Nephron (organoid): Measurements from ENCODE around the gene ENTHD1.
"Not testable (repeated sequence)": the region's sequence is repeated elsewhere in the genome, so short reads cannot be mapped to it uniquely, and the experiment has no call there.

ENCODE experiments used
- H3K27ac Mint-ChIP-seq, 3 experiments: 2 replicates each; pipeline ENCODE4 v1.8.0; 2020; ENCODE audit warnings: mixed read lengths in 3 of 3, mild to moderate bottlenecking in 2 of 3, moderate library complexity in 1 of 3
- H3K27me3 Mint-ChIP-seq: 2 replicates; pipeline ENCODE4 v1.8.0; 2021; ENCODE audit warnings: low read depth, mild to moderate bottlenecking, moderate library complexity, mixed read lengths
- H3K36me3 Mint-ChIP-seq: 2 replicates; pipeline ENCODE4 v1.8.0; 2020; ENCODE audit warnings: low read depth, mixed read lengths
- H3K4me1 Mint-ChIP-seq: 2 replicates; pipeline ENCODE4 v1.8.0; 2020; ENCODE audit warnings: mixed read lengths
- H3K4me3 Mint-ChIP-seq, 3 experiments: 2 replicates each; pipeline ENCODE4 v1.8.0; 2020; ENCODE audit warnings: mild to moderate bottlenecking in 3 of 3, mixed read lengths in 3 of 3, moderate library complexity in 2 of 3
- H3K9me3 Mint-ChIP-seq: 2 replicates; pipeline ENCODE4 v1.8.0; 2020; ENCODE audit warnings: mixed read lengths
- TF ChIP-seq, protein P1 (sequence below), 3 experiments: fragments of 200-600 bp; sonication (generic); IDR thresholded peaks; one replicate each; pipeline ENCODE4 v1.5.0; 2021; ENCODE audit warnings: antibody characterized with exemption in 3 of 3; ENCODE audit not compliant: unreplicated experiment in 3 of 3

The ENTHD1 gene

DNA sequence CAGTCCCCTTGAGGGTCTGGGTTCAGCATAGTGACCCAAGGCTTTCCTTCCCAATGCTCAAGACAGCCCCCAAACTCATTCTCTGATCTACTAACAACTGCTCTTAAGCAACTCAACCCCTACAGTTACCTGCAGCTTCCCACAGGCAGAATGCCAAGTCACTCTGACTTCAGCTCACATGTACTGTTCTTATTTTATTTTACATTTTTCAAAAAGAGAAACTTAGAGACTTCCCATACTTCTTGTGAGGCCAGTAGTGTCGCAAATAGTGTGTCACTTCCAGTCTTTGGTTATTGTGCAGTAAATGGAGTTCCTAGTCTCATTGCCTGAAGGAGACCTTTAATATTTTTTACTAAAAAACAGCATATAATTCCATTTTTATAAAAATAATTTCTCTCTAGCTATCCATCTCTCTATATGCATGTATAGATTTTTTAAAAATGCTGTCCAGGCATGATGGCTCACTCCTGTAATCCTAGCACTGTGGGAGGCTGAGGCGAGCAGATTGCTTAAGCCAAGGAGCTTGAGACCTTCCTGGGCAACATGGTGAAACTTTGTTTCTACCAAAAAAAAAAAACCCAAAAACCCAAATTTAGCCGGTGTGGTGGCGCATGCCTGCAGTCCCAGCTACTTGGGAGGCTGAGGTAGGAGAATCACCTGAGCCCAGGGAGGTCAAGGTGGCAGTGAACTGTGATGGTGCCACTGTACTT, 41.8 kb downstream of the ENTHD1 start:
- no peaks in the 10 kb centered on the region for H3K36me3 Mint-ChIP-seq
- no peak overlapping the region for H3K4me3 Mint-ChIP-seq
- no peaks in the 10 kb centered on the region for H3K27me3 Mint-ChIP-seq
- no peak overlapping the region for H3K27ac Mint-ChIP-seq
- H3K9me3 Mint-ChIP-seq, result no peaks in the 10 kb centered on the region
- H3K4me1 Mint-ChIP-seq, result no peaks in the 10 kb centered on the region
- TF ChIP-seq, protein P1, sequence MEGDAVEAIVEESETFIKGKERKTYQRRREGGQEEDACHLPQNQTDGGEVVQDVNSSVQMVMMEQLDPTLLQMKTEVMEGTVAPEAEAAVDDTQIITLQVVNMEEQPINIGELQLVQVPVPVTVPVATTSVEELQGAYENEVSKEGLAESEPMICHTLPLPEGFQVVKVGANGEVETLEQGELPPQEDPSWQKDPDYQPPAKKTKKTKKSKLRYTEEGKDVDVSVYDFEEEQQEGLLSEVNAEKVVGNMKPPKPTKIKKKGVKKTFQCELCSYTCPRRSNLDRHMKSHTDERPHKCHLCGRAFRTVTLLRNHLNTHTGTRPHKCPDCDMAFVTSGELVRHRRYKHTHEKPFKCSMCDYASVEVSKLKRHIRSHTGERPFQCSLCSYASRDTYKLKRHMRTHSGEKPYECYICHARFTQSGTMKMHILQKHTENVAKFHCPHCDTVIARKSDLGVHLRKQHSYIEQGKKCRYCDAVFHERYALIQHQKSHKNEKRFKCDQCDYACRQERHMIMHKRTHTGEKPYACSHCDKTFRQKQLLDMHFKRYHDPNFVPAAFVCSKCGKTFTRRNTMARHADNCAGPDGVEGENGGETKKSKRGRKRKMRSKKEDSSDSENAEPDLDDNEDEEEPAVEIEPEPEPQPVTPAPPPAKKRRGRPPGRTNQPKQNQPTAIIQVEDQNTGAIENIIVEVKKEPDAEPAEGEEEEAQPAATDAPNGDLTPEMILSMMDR (IDR thresholded peaks at IDR 0.05; ENCODE audit: unreplicated experiment in 3 of 3), result no peak

DNA sequence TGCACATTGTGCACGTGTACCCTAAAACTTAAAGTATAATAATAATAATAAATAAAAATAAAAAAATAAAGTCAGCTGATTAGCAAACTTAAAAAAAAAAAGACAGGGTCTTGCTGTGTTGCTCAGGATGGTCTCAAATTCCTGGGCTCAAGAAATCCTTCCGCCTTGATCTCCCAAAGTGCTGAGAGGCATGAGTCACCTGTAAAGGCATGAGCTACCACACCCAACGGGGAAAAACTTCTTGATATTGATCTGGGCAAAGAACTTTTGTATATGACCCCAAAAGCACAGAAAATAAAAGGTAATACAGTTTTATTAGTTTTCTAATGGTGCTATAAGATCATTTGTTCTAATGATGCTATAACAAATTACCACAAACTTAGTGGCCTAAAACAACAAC, 46.1 kb downstream of the ENTHD1 start:
- no peaks in the 10 kb centered on the region for H3K36me3 Mint-ChIP-seq
- no peaks in the 10 kb centered on the region for H3K4me1 Mint-ChIP-seq
- H3K9me3 Mint-ChIP-seq, result peaks cover 4% of the 10 kb centered on the region
- H3K27me3 Mint-ChIP-seq, result no peaks in the 10 kb centered on the region
- H3K27ac Mint-ChIP-seq, result no peak overlapping the region
- no peak overlapping the region for H3K4me3 Mint-ChIP-seq
- TF ChIP-seq, protein P1 (IDR thresholded peaks at IDR 0.05; ENCODE audit: unreplicated experiment in 3 of 3), result no peak

DNA sequence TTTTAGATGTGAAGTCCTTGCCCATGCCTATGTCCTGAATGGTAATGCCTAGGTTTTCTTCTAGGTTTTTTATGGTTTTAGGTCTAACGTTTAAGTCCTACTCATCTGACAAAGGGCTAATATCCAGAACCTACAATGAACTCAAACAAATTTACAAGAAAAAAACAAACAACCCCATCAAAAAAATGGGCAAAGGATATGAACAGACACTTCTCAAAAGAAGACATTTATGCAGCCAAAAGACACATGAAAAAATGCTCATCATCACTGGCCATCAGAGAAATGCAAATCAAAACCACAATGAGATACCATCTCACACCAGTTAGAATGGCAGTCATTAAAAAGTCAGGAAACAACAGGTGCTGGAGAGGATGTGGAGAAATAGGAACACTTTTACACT, 47.0 kb downstream of the ENTHD1 start:
- not testable (repeated sequence) for H3K4me3 Mint-ChIP-seq, H3K27ac Mint-ChIP-seq, H3K36me3 Mint-ChIP-seq, H3K27me3 Mint-ChIP-seq, H3K4me1 Mint-ChIP-seq, H3K9me3 Mint-ChIP-seq

DNA sequence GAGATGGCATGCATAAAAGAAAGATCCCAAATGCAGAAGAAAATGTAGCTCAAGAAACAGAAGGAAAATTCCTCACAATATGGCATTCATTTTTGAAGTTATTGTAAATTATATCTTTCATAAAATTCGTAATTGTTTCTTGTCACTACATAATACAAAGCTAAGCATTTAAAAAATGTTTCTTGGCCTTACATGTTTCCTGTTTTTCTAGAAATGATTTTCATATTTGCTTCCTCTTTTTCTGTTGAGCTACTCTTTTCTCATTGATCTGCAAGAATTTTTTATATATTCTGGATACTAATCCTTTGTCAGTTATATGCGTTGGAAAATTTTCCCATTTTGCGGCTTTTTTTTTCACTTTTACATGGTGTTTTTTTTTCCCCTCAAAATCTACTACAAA, 48.0 kb downstream of the ENTHD1 start:
- Mint-ChIP-seq H3K27me3 (no peaks in the 10 kb centered on the region), H3K36me3 (no peaks in the 10 kb centered on the region), H3K4me3 (no peak overlapping the region), H3K27ac (no peak overlapping the region), H3K9me3 (peaks cover 6% of the 10 kb centered on the region), H3K4me1 (no peaks in the 10 kb centered on the region)
- TF ChIP-seq, protein P1 (IDR thresholded peaks at IDR 0.05; ENCODE audit: unreplicated experiment in 3 of 3), result no peak

DNA sequence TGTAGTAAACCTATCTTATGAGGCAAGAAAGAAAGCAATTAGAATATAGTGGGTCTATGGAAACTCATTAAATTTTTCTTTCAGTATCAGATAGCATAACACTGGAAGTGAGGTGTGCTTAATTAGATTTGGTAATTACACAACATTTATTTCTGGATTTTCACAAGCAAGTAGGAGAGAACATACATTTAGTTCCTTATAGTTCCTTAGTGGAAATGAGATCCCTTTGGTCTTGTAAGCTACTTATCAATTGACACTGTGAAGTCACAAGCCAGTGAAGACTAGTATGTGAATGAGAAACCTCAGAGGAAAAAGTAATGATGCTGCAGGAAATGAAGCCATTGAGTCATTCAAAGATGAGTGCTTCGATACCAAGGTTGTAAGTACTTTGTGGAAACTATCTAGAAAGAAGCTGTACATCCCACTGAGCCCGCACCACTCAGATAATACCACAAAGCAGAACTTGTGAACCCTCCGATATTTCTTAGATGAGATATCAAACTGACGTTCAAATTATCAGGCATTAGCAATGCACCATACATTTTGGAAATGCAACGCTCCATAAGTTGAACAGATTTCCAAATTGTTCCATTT, 53.5 kb downstream of the ENTHD1 start:
- Mint-ChIP-seq H3K9me3 (peaks cover 6% of the 10 kb centered on the region), H3K36me3 (no peaks in the 10 kb centered on the region), H3K27ac (no peak overlapping the region), H3K4me3 (no peak overlapping the region), H3K4me1 (no peaks in the 10 kb centered on the region), H3K27me3 (no peaks in the 10 kb centered on the region)
- TF ChIP-seq, protein P1 (IDR thresholded peaks at IDR 0.05; ENCODE audit: unreplicated experiment in 3 of 3), result no peak

DNA sequence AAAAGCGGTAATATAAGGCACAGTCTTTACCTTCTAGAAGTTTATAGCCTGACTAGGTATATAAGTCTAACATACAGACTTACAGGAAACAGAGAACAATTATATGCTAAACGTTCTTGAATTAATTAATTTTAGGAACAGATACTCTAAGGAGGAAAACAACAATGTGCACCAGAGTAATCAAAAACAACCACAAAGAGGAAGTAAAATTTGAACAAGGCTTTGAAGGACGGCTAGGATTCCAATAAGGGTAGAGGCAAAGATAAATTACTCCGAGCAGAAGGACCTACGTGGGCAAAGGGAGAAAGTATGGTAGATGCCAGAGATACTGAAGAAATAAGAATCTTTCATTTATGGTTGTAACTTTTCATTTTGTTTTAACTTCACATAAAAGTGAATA, 54.4 kb downstream of the ENTHD1 start:
- Mint-ChIP-seq H3K9me3 (peaks cover 2% of the 10 kb centered on the region), H3K27ac (no peak overlapping the region), H3K27me3 (peaks cover 5% of the 10 kb centered on the region), H3K36me3 (no peaks in the 10 kb centered on the region), H3K4me3 (no peak overlapping the region), H3K4me1 (no peaks in the 10 kb centered on the region)
- TF ChIP-seq, protein P1 (IDR thresholded peaks at IDR 0.05; ENCODE audit: unreplicated experiment in 3 of 3), result no peak
